Breast epithelium (tissue), 4 donors: ENCODE measurements around the gene RNF224. TPM values are rescaled to one million over a fixed set of nuclear protein-coding genes. Genes with fewer than 3 reads are reported as not detected.

Source experiments
- DNase-seq, 2 donors: peaks; one replicate each; pipeline ENCODE4 v3.0.0-alpha.2; 2019; ENCODE audit warnings: low spot score in 2 of 2
- H3K27ac ChIP-seq, 2 donors: fragments of 200-600 bp; sonication (generic) in 1 of 2; one replicate each; pipeline ENCODE4 v1.5.1; 2016 to 2019; ENCODE audit warnings: mild to moderate bottlenecking in 1 of 2
- H3K27me3 ChIP-seq, 2 donors: fragments of 200-600 bp; sonication (generic) in 1 of 2; one replicate each; pipeline versions ENCODE4 v1.5.1 to v1.6.0; 2017 to 2019; ENCODE audit warnings: control low read depth in 1 of 2, mild to moderate bottlenecking in 1 of 2
- H3K36me3 ChIP-seq: fragments of 200-600 bp; one replicate; pipeline ENCODE4 v1.5.1; 2019
- H3K4me1 ChIP-seq, 2 donors: fragments of 200-600 bp; sonication (generic); one replicate each; pipeline ENCODE4 v1.5.1; 2016 to 2019; ENCODE audit warnings: control low read depth in 1 of 2
- H3K4me3 ChIP-seq, 3 donors: fragments of 200-600 bp; sonication (generic); 1 replicate in 2 of 3; 2 replicates in 1 of 3; pipeline ENCODE4 v1.5.1; 2016 to 2019; ENCODE audit warnings: mild to moderate bottlenecking in 3 of 3, moderate library complexity in 2 of 3
- H3K9me3 ChIP-seq, 2 donors: fragments of 200-600 bp; sonication (generic) in 1 of 2; one replicate each; pipeline ENCODE4 v1.5.1; 2016 to 2019; ENCODE audit warnings: control low read depth in 1 of 2
- POLR2A ChIP-seq: fragments of 450-650 bp; IDR thresholded peaks from one replicate; pipeline ENCODE4 v1.6.1; 2016; ENCODE audit warnings: antibody characterized with exemption, mild to moderate bottlenecking, moderate library complexity
- POLR2AphosphoS5 ChIP-seq, 3 donors: sonication (generic); formaldehyde crosslinking; IDR thresholded peaks; one replicate each; pipeline ENCODE4 v1.6.1; 2017; ENCODE audit warnings: antibody characterized with exemption in 3 of 3
- intact Hi-C: fragments of 100-400 bp; cut with DNase I; formaldehyde crosslinking; loops from one replicate; pipeline ENCODE4 v1.15.1; 2023; ENCODE audit warnings: low total_unique reads
- total RNA-seq, 3 donors: library from RNA; depleted of rRNA; stranded (reverse); fragments of >200 nt; gene quantifications; one replicate each; pipeline ENCODE4 v1.1.0, GENCODE V29; 2016
- TF ChIP-seq, protein P1 (sequence below), 3 donors: fragments of 450-650 bp; IDR thresholded peaks; one replicate each; pipeline ENCODE4 v1.5.1; 2016 to 2017; ENCODE audit warnings: antibody characterized with exemption in 3 of 3, mild to moderate bottlenecking in 3 of 3, moderate library complexity in 3 of 3

RNF224 gene
- total RNA-seq, 3 donors from 2014 or later, result 0.29 TPM; not detected in 2

- Histone ChIP-seq H3K4me1 (peaks cover 0 to 17% of the 10 kb centered on the region in 2 donors), H3K27me3 (no peaks in the 10 kb centered on the region), H3K4me3 (peak overlapping the region in 2 of 3 donors; percentile 19 to 48), H3K9me3 (no peaks in the 10 kb centered on the region), H3K27ac (peak overlapping the region in 1 of 2 donors; percentile 74), H3K36me3 (no peaks in the 10 kb centered on the region)
- intact Hi-C loops, result no loop called here
- TF ChIP-seq POLR2A, result no peak
- no peak for TF ChIP-seq POLR2AphosphoS5 (IDR thresholded peaks at IDR 0.05)
- TF ChIP-seq, protein P1, sequence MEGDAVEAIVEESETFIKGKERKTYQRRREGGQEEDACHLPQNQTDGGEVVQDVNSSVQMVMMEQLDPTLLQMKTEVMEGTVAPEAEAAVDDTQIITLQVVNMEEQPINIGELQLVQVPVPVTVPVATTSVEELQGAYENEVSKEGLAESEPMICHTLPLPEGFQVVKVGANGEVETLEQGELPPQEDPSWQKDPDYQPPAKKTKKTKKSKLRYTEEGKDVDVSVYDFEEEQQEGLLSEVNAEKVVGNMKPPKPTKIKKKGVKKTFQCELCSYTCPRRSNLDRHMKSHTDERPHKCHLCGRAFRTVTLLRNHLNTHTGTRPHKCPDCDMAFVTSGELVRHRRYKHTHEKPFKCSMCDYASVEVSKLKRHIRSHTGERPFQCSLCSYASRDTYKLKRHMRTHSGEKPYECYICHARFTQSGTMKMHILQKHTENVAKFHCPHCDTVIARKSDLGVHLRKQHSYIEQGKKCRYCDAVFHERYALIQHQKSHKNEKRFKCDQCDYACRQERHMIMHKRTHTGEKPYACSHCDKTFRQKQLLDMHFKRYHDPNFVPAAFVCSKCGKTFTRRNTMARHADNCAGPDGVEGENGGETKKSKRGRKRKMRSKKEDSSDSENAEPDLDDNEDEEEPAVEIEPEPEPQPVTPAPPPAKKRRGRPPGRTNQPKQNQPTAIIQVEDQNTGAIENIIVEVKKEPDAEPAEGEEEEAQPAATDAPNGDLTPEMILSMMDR (IDR thresholded peaks at IDR 0.05), result no peak
- no peak for DNase-seq
These were observed 13.9 kb upstream of the RNF224 start for GRCh38 chr9:137213160-137214060.

DNA sequence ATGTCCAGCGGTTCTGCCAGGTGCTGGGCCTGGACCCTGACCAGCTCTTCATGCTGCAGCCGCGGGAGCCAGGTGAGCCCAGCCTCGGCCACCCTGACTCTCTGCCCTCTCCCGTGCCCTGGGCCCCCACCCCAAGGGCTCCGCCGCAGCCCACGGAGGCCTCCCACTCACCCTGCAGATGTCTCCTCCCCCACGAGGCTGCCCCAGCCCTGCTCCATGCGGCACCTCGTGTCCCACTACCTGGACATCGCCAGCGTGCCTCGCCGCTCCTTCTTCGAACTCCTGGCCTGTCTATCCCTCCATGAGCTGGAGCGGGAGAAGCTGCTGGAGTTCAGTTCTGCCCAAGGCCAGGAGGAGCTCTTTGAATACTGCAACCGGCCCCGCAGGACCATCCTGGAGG is 12.7 kb upstream of the RNF224 start:
- intact Hi-C loops, result no loop called here
- no peaks in the 10 kb centered on the region for H3K27me3 ChIP-seq
- no peaks in the 10 kb centered on the region for H3K9me3 ChIP-seq
- TF ChIP-seq, protein P1 (IDR thresholded peaks at IDR 0.05), result no peak
- H3K36me3 ChIP-seq, result no peaks in the 10 kb centered on the region
- H3K4me3 ChIP-seq, result no peak overlapping the region
- peaks cover 0 to 25% of the 10 kb centered on the region in 2 donors for H3K4me1 ChIP-seq
- H3K27ac ChIP-seq, result no peak overlapping the region
- DNase-seq, result no peak

- Histone ChIP-seq H3K27ac (no peak overlapping the region), H3K4me1 (peaks cover 0 to 25% of the 10 kb centered on the region in 2 donors), H3K4me3 (no peak overlapping the region), H3K27me3 (no peaks in the 10 kb centered on the region), H3K36me3 (no peaks in the 10 kb centered on the region), H3K9me3 (no peaks in the 10 kb centered on the region)
- TF ChIP-seq POLR2AphosphoS5 (IDR thresholded peaks at IDR 0.05), result no peak
- TF ChIP-seq POLR2A, result no peak
- TF ChIP-seq, protein P1 (IDR thresholded peaks at IDR 0.05), result no peak
- DNase-seq, result no peak
- intact Hi-C loops, result no loop called here
These were observed 11.9 kb upstream of the RNF224 start for GRCh38 chr9:137215196-137215986.

- intact Hi-C loops, result no loop called here
- H3K36me3 ChIP-seq, result no peaks in the 10 kb centered on the region
- peaks cover 0 to 25% of the 10 kb centered on the region in 2 donors for H3K4me1 ChIP-seq
- no peak for DNase-seq
- H3K27me3 ChIP-seq, result no peaks in the 10 kb centered on the region
- no peak for TF ChIP-seq POLR2AphosphoS5 (IDR thresholded peaks at IDR 0.05)
- TF ChIP-seq POLR2A, result no peak
- TF ChIP-seq, protein P1 (IDR thresholded peaks at IDR 0.05), result no peak
- H3K9me3 ChIP-seq, result no peaks in the 10 kb centered on the region
- H3K4me3 ChIP-seq, result peak overlapping the region in 1 of 3 donors; percentile 63
- peak overlapping the region in 1 of 2 donors; percentile 88 for H3K27ac ChIP-seq
These were observed 10.9 kb upstream of the RNF224 start for GRCh38 chr9:137216188-137216965.
